Kidney glomerular epithelial cell (primary cell): Measurements from ENCODE around the gene KCNT2.
"Not testable (repeated sequence)": the region's sequence is repeated elsewhere in the genome, so short reads cannot be mapped to it uniquely, and the experiment has no call there.

ENCODE experiments used
- DNase-seq: peaks from one replicate; lab custom pipeline; 2025; lab: John Stamatoyannopoulos, UW

Gene KCNT2

GRCh38 chr1:196608390-196609369 is at the start of gene KCNT2:
KCNT2 (minus strand) TSS chr1:196608440; CDS start chr1:196608309, 131 bp downstream.
- DNase-seq: peak; percentile 34

DNA sequence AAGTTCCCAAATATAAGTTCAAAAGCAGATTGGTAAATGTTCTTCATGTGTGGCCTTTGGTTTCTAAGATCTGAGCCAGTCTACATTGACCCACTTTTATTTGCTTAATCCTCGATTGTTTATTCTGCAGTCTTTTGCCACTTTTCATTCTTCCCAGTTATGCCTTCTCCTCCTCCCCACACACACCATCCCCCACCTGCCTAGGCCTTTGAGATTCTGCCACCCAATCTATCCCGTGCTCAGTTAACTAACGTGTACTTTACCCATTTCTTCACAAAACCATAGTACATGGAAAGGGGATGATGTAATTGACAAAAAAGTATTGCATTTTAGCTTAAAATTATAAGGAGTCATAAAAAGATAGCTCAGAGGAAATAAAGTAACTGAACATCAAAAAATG is 47.3 kb upstream of the KCNT2 start:
- no peak for DNase-seq

- DNase-seq: no peak
Measured at GRCh38 chr1:196655071-196655470, 46.8 kb upstream of the KCNT2 start.

GRCh38 chr1:196654271-196654670 is 46.0 kb upstream of the KCNT2 start:
- no peak for DNase-seq

- peak; percentile 91 for DNase-seq
Measured at GRCh38 chr1:196651637-196652215, 43.5 kb upstream of the KCNT2 start, which contains the start of gene CFH. CFH (plus strand) TSS chr1:196652043; CDS start chr1:196652118, 75 bp downstream.

DNA sequence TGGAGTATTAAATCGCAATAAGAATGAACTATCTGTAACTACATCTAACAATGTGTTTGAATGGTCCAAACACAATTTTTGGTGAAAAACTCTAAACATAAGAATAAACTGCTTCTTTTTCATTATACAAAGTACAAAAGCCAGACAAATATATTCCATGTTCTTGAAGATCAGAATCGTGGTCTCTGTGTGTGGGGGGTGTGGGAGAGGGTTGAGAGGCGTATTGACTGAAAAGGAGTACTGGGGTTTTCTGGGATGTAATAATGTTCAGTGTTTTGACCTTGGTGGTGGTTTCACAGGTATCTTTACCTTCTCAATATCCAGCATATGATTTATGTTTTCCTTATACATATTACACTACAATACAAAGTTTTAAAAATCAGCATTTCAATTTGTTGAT is 42.8 kb upstream of the KCNT2 start:
- no peak for DNase-seq

- DNase-seq: no peak
Measured at GRCh38 chr1:196650403-196650802, 42.2 kb upstream of the KCNT2 start.

- no peak for DNase-seq
Measured at GRCh38 chr1:196649990-196650389, 41.8 kb upstream of the KCNT2 start.

GRCh38 chr1:196640976-196641375 is 32.7 kb upstream of the KCNT2 start:
- DNase-seq: no peak

- not testable (repeated sequence) for DNase-seq
Measured at GRCh38 chr1:196639291-196639690, 31.1 kb upstream of the KCNT2 start.

DNA sequence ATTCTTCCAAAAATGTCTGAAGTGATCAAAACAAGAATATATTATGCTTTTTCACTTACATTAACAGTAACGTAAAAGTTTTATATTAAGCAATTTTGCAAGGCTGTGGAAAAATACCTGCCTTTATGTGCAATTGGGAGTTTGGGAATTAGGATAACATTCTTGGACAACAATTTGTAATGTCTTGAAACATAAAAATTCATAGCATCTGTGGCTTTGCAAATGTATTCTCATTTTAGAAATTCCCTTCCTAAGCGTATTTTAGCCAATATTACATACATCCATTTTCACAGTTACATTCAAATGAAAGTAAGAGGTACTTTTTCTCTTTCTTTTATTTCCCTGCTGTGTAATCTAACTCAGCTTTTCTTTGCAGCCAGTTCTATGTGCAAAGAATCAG is 30.2 kb upstream of the KCNT2 start:
- DNase-seq: no peak

GRCh38 chr1:196637606-196638005 is 29.4 kb upstream of the KCNT2 start:
- DNase-seq: no peak

GRCh38 chr1:196628838-196629237 is 20.6 kb upstream of the KCNT2 start:
- no peak for DNase-seq

GRCh38 chr1:196623079-196623478 is 14.8 kb upstream of the KCNT2 start:
- no peak for DNase-seq

- no peak for DNase-seq
Measured at GRCh38 chr1:196619721-196620120, 11.5 kb upstream of the KCNT2 start.

GRCh38 chr1:196611873-196612272 is 3.6 kb upstream of the KCNT2 start:
- no peak for DNase-seq

DNA sequence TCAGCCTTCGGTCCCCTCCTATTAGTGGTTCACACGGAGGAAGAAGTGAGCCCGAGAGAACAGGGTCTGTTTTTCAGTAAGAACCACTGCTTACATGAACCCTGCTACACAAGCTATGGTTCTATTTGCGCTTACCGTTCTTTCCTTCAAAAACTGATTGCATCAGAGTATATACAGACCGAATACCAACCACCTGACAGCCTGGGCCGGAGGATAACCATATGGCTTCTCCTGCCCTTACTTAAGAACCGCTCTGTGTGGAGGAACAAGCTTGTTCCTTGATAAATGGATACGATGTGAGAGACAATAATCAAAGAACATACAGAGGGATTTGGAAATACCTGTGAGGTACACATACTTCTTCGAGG is 1.1 kb upstream of the KCNT2 start:
- DNase-seq: no peak

DNA sequence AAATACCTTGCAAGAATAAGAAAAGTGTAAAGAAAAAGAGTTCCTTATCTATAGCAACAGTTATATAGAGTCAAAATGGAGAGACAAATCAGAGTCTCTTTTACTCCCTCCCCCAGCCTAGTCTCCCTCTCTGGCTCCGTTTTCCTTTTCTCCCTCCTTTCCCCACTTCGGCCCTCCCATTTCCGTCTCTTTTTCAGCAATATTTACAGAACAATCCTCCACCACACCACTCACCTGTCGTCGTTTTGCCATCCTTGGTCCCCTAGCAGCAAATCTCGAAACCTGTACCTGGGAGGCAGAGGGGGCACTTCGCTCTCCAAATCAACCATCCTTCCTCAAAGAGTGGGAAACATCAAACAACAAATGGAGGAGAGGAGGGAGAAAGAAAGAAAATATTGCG is 259 bp downstream of the KCNT2 start:
- peak; percentile 12 for DNase-seq

- no peak for DNase-seq
Measured at GRCh38 chr1:196603651-196604050, 4.6 kb downstream of the KCNT2 start.

- DNase-seq: no peak
Measured at GRCh38 chr1:196598942-196599748, 9.1 kb downstream of the KCNT2 start.

- no peak for DNase-seq
Measured at GRCh38 chr1:196594700-196595099, 13.5 kb downstream of the KCNT2 start.

- DNase-seq: no peak
Measured at GRCh38 chr1:196593955-196594354, 14.3 kb downstream of the KCNT2 start.
